Karpas-422 (cell line): Measurements from ENCODE around the gene UGGT2. TPM values are rescaled to one million over a fixed set of nuclear protein-coding genes. Genes with fewer than 3 reads are reported as not detected.
A peak's percentile ranks its signal among the peaks of the same experiment; 100 is the strongest.
"Not testable (repeated sequence)": the region's sequence is repeated elsewhere in the genome, so short reads cannot be mapped to it uniquely, and the experiment has no call there.

ENCODE experiments used
- DNase-seq: peaks from one replicate; pipeline ENCODE4 v3.0.0-alpha.2; 2015
- H2AFZ ChIP-seq: fragments of 200-600 bp; sonication (generic); 2 replicates; pipeline ENCODE4 v1.6.1; 2014; ENCODE audit warnings: antibody characterized with exemption, low read length, mixed read lengths
- H3K27ac ChIP-seq: fragments of 200-600 bp; sonication (generic); 2 replicates; pipeline ENCODE4 v1.5.1; 2014; ENCODE audit warnings: mild to moderate bottlenecking, low read length, moderate library complexity
- H3K27me3 ChIP-seq: fragments of 200-600 bp; sonication (generic); 2 replicates; pipeline ENCODE4 v1.6.1; 2014; ENCODE audit warnings: low read length, mixed read lengths
- H3K36me3 ChIP-seq: fragments of 200-600 bp; sonication (generic); 2 replicates; pipeline ENCODE4 v1.6.1; 2014; ENCODE audit warnings: low read length, mixed read lengths; ENCODE audit not compliant: insufficient read depth
- H3K4me1 ChIP-seq: fragments of 200-600 bp; sonication (generic); 2 replicates; pipeline ENCODE4 v1.6.1; 2014; ENCODE audit warnings: mild to moderate bottlenecking, low read length, mixed read lengths
- H3K4me2 ChIP-seq: fragments of 200-600 bp; sonication (generic); 2 replicates; pipeline ENCODE4 v1.6.1; 2014; ENCODE audit warnings: low read length, low read depth, mild to moderate bottlenecking; ENCODE audit not compliant: poor library complexity, severe bottlenecking
- H3K4me3 ChIP-seq: fragments of 200-600 bp; sonication (generic); 2 replicates; pipeline ENCODE4 v1.5.1; 2014; ENCODE audit warnings: mild to moderate bottlenecking, antibody characterized with exemption, low read length, mixed read lengths
- H3K79me2 ChIP-seq: fragments of 200-600 bp; sonication (generic); 2 replicates; pipeline ENCODE4 v1.6.1; 2014; ENCODE audit warnings: mild to moderate bottlenecking, low read length, mixed read lengths
- H3K9ac ChIP-seq: fragments of 200-600 bp; sonication (generic); 2 replicates; pipeline ENCODE4 v1.6.0; 2014; ENCODE audit warnings: low read length
- H3K9me2 ChIP-seq: fragments of 200-600 bp; sonication (generic), shearing (Covaris generic); replicated peaks from 2 replicates; pipeline ENCODE4 v1.6.0; 2014; ENCODE audit warnings: mild to moderate bottlenecking, low read length, moderate library complexity; ENCODE audit not compliant: insufficient read depth
- H3K9me3 ChIP-seq: fragments of 300-700, 200-600 bp; sonication (generic); 2 replicates; pipeline ENCODE4 v1.6.1; 2014; ENCODE audit warnings: low read length, mixed read lengths
- H4K20me1 ChIP-seq: fragments of 200-600 bp; sonication (generic); 2 replicates; pipeline ENCODE4 v1.6.1; 2014; ENCODE audit warnings: mild to moderate bottlenecking, antibody characterized with exemption, low read length, low read depth; ENCODE audit not compliant: insufficient read depth
- total RNA-seq: library from RNA; depleted of rRNA; stranded (reverse); fragments of >200 nt; shearing (Covaris generic); gene quantifications from 2 replicates; pipeline ENCODE4 v1.2.3, GENCODE V29; 2014; ENCODE audit warnings: low replicate concordance

Gene UGGT2
- total RNA-seq, 1 experiment from 2014 or later = 73.1 TPM

DNA sequence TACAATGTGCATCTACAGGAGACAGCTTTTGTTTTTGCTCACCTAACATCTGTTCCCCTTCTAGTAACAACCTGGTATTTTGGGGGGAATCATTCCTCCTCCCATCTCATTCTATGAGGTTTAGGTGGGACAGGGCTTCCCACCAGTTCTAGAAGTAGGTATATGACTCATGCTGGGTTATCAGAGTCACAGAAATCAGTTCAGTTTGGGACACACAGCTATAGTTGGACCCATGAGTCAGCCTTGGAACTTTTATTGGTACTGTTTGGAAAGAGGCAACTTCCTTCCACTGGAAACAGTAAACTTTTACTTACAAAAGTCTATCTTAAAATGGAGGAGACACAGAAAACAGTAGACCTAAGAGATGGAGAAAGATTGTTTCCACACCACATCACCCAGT is 190.8 kb downstream of the UGGT2 start:
- H2AFZ ChIP-seq = no peak overlapping the region
- H3K9me2 ChIP-seq = no peaks in the 10 kb centered on the region
- H3K4me2 ChIP-seq = no peak overlapping the region
- H3K27me3 ChIP-seq = no peaks in the 10 kb centered on the region
- no peak overlapping the region for H3K27ac ChIP-seq
- no peak overlapping the region for H3K9ac ChIP-seq
- H3K4me1 ChIP-seq = no peaks in the 10 kb centered on the region
- H3K79me2 ChIP-seq = no peaks in the 10 kb centered on the region
- no peaks in the 10 kb centered on the region for H4K20me1 ChIP-seq
- no peak overlapping the region for H3K4me3 ChIP-seq
- peaks cover 25% of the 10 kb centered on the region; the same call in 1 of the 2 replicates for H3K36me3 ChIP-seq
- no peak for DNase-seq
- H3K9me3 ChIP-seq = no peaks in the 10 kb centered on the region

DNA sequence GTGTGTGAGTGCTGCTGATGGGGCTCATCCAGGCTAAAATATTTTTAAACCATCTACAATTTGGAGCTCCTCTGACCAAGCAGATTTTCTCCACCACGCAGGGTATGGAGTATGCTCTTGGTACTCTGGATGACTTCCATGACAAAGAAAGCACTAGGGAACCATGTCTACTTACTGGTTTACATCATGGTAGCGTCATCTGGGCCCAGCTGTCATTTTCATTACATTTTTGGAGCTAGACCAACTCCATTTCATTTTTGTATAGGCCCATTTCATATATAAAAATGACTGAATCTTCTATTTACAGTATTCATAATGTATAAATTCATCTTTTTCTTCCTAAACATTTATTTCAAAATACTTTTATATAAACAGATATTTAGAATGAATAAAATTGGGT is 191.9 kb downstream of the UGGT2 start:
- H3K9me3 ChIP-seq = no peaks in the 10 kb centered on the region
- no peak overlapping the region for H2AFZ ChIP-seq
- no peaks in the 10 kb centered on the region for H4K20me1 ChIP-seq
- H3K9ac ChIP-seq = no peak overlapping the region
- H3K4me3 ChIP-seq = no peak overlapping the region
- no peaks in the 10 kb centered on the region for H3K27me3 ChIP-seq
- H3K27ac ChIP-seq = no peak overlapping the region
- no peak overlapping the region for H3K4me2 ChIP-seq
- H3K79me2 ChIP-seq = no peaks in the 10 kb centered on the region
- 0 out of 2 replicates have a peak, but pooled peaks cover 23% of the 10 kb centered on the region for H3K36me3 ChIP-seq
- H3K9me2 ChIP-seq = no peaks in the 10 kb centered on the region
- no peaks in the 10 kb centered on the region for H3K4me1 ChIP-seq
- DNase-seq = no peak

DNA sequence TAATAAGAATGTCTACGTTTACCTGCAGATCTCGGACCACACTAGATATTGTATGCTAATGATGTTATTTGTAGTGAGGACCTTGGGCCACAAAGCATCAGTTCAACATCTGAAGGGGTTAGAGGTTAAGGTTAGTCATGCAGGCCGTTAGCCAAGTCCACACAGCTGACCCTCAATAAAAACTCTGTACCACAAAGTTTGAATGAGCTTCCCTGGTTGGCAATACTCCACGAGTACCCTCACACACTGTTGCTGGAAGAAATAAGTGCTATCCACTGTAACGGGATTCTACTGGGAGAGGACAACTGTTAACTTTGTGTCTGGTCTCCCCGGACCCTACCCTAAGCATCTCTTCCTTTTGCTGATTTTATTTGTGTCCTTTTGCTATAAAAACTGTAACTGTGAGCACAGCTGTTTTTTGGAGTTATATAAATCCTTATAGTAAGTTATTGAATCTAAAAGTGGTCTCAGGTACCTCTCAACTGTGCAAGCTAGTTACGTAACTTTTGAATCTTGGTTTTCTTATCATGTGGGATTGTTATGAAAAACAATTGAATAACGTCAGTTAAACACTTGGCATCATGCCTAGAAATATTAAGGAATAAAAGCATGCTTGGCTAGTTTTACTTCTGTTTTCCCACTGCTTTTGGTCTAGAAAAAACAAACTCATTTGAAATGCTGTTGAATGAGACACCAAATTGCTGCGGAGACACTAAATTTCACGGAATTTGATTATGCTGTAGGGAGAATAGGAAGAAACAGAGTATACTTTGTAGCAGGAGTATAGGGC is 194.7 kb downstream of the UGGT2 start:
- H3K79me2 ChIP-seq = no peaks in the 10 kb centered on the region
- no peaks in the 10 kb centered on the region for H3K27me3 ChIP-seq
- no peak for DNase-seq
- H3K9me3 ChIP-seq = no peaks in the 10 kb centered on the region
- H3K27ac ChIP-seq = no peak overlapping the region
- H3K4me3 ChIP-seq = no peak overlapping the region
- H3K4me2 ChIP-seq = no peak overlapping the region
- no peak overlapping the region for H2AFZ ChIP-seq
- H3K4me1 ChIP-seq = no peaks in the 10 kb centered on the region
- H3K36me3 ChIP-seq = peaks cover 31% of the 10 kb centered on the region
- H3K9me2 ChIP-seq = no peaks in the 10 kb centered on the region
- no peak overlapping the region for H3K9ac ChIP-seq
- H4K20me1 ChIP-seq = no peaks in the 10 kb centered on the region

DNA sequence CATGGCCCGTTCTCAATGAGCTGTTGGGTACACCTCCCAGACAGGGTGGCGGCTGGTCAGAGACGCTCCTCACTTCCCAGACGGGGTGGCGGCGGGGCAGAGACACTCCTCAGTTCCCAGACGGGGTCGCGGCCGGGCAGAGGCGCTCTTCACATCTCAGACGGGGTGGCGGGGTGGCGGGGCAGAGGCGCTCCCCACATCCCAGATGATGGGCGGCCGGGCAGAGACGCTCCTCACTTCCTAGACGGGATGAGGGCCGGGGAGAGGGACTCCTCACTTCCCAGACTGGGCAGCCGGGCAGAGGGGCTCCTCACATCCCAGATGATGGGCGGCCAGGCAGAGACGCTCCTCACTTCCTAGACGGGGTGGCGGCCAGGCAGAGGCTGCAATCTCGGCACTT is 207.5 kb downstream of the UGGT2 start:
- H2AFZ ChIP-seq, H3K4me1 ChIP-seq, H3K9ac ChIP-seq, H3K27me3 ChIP-seq, H3K9me2 ChIP-seq, H3K4me2 ChIP-seq, H3K79me2 ChIP-seq, DNase-seq, H3K27ac ChIP-seq, H3K4me3 ChIP-seq, H4K20me1 ChIP-seq: not testable (repeated sequence)
- Histone ChIP-seq H3K9me3 (peaks cover 13% of the 10 kb centered on the region), H3K36me3 (peaks cover 33% of the 10 kb centered on the region)

DNA sequence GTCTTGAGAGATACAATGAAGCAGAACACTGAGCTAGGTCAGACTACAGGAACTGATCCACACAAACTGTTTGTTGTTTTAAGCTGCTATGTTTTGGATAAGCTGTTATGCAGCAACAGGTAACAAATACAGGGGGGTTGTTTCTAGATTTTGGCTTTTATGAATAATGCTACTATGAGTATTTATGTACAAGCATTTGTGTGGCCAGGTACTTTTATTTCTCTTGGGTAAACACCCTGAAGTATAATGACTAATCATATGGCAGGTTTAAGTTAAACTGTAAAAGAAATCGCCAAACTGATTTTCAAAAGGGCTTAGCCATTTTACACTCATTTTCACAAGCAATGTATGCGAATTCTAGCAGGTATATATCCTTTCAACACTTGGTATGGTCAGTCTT is 210.3 kb downstream of the UGGT2 start:
- no peaks in the 10 kb centered on the region for H3K4me1 ChIP-seq
- no peaks in the 10 kb centered on the region for H3K9me2 ChIP-seq
- H3K79me2 ChIP-seq = no peaks in the 10 kb centered on the region
- no peak overlapping the region for H3K4me3 ChIP-seq
- H3K9ac ChIP-seq = no peak overlapping the region
- H3K36me3 ChIP-seq = peaks cover 18% of the 10 kb centered on the region
- H2AFZ ChIP-seq = no peak overlapping the region
- H3K4me2 ChIP-seq = no peak overlapping the region
- H4K20me1 ChIP-seq = no peaks in the 10 kb centered on the region
- no peaks in the 10 kb centered on the region for H3K27me3 ChIP-seq
- no peak for DNase-seq
- H3K9me3 ChIP-seq = peaks cover 7% of the 10 kb centered on the region
- no peak overlapping the region for H3K27ac ChIP-seq

DNA sequence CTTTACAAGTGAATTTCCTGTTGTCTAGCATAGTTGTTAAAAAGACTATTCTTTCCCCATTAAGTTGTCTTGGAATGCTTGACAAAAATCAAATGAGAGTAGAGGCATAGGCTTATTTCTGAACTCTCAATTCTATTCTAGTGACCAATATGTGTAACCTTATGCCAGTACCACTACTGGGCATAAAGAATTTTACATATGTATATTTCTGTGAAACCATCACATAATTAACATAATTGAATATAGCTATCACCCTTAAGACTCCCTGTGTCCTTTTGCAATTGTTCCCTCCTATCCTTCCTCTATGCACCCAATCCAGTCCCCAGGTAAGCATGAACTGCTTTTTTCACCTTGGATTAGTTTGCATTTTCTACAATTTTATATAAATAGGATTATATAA is 211.3 kb downstream of the UGGT2 start:
- no peaks in the 10 kb centered on the region for H3K79me2 ChIP-seq
- no peaks in the 10 kb centered on the region for H4K20me1 ChIP-seq
- H3K27me3 ChIP-seq = no peaks in the 10 kb centered on the region
- H3K36me3 ChIP-seq = peaks cover 12% of the 10 kb centered on the region
- no peak overlapping the region for H3K9ac ChIP-seq
- H3K4me1 ChIP-seq = no peaks in the 10 kb centered on the region
- DNase-seq = no peak
- no peak overlapping the region for H3K4me3 ChIP-seq
- H3K9me3 ChIP-seq = peaks cover 7% of the 10 kb centered on the region
- no peak overlapping the region for H3K27ac ChIP-seq
- no peaks in the 10 kb centered on the region for H3K9me2 ChIP-seq
- no peak overlapping the region for H3K4me2 ChIP-seq
- H2AFZ ChIP-seq = no peak overlapping the region

DNA sequence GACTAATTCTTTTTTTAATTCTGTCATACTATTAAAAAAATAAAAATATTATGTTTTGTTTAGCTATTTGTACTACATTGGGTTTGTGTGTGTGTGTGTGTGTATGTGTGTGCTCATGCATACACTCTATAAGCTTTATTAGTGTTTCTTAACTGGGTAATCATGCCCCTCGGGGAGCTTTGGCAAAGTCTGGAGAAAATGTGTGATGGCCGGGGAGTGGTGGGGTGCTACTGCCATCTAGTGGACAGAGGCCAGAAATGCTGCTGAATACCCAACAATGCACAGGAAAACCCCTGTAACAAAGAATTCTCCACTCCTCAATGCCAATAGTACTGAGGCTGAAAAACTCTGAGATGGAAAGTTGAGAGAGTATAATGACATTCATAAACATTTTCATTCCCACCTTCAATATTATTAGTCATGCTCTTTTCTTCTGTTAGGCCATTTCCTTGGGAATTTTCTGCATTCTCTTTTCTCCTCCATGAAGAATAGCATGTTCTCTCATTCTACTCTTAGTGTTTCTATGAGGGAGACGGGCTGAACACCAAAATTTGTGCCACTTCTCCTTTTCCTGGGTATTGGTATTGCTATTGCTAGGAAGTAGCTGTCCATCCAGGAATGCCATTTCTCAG is 219.0 kb downstream of the UGGT2 start:
- Histone ChIP-seq H3K9me3 (no peaks in the 10 kb centered on the region), H4K20me1 (no peaks in the 10 kb centered on the region), H3K4me2 (no peak overlapping the region), H3K27ac (no peak overlapping the region), H3K9ac (no peak overlapping the region), H3K36me3 (peaks cover 4% of the 10 kb centered on the region; the same call in 1 of the 2 replicates), H3K79me2 (no peaks in the 10 kb centered on the region), H3K27me3 (no peaks in the 10 kb centered on the region), H3K4me1 (peaks cover 10% of the 10 kb centered on the region), H3K9me2 (no peaks in the 10 kb centered on the region), H2AFZ (no peak overlapping the region), H3K4me3 (no peak overlapping the region)
- peak; percentile 89 for DNase-seq

DNA sequence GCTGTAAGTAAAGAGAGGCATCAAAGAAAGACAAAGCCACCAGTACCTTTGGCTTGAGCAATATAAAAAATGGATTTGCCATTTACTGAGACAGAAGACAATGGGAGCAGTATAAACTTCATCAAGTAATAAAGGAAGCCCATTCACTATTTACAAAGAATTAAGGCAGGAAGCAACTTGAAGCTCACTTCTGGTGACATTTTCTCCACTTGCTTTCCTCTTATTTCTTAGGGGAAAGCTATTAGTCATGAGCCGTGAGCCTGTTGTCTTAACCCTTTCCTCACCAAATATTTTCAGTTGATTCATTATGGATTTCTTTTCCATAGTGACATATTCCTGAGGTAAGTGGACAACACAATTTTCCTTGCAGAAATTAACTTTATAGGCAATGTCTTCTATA is 219.5 kb downstream of the UGGT2 start:
- no peaks in the 10 kb centered on the region for H4K20me1 ChIP-seq
- no peaks in the 10 kb centered on the region for H3K79me2 ChIP-seq
- no peak overlapping the region for H3K4me2 ChIP-seq
- H3K9ac ChIP-seq = no peak overlapping the region
- no peaks in the 10 kb centered on the region for H3K27me3 ChIP-seq
- no peaks in the 10 kb centered on the region for H3K9me3 ChIP-seq
- H3K9me2 ChIP-seq = no peaks in the 10 kb centered on the region
- peaks cover 10% of the 10 kb centered on the region for H3K4me1 ChIP-seq
- H3K27ac ChIP-seq = no peak overlapping the region
- H2AFZ ChIP-seq = no peak overlapping the region
- H3K36me3 ChIP-seq = peaks cover 4% of the 10 kb centered on the region; the same call in 1 of the 2 replicates
- H3K4me3 ChIP-seq = no peak overlapping the region
- no peak for DNase-seq
